ENCODE measurements around the gene FGF22.
"Not testable (repeated sequence)": the region's sequence is repeated elsewhere in the genome, so short reads cannot be mapped to it uniquely, and the experiment has no call there.

The FGF22 gene

GRCh38 chr19:622666-623065 is 17.0 kb upstream of the FGF22 start:
- DNase-seq (ENCODE audit: low read depth), result no peak

GRCh38 chr19:623175-623916 is 16.3 kb upstream of the FGF22 start:
- no peak for DNase-seq (ENCODE audit: low read depth)

- DNase-seq (ENCODE audit: low read depth), result peak; percentile 42
Observed at GRCh38 chr19:623974-624373, 15.7 kb upstream of the FGF22 start.

- DNase-seq (ENCODE audit: low read depth), result no peak
Observed at GRCh38 chr19:624433-625109, 15.1 kb upstream of the FGF22 start.

GRCh38 chr19:625257-625656 is 14.4 kb upstream of the FGF22 start:
- no peak for DNase-seq (ENCODE audit: low read depth)

- not testable (repeated sequence) for DNase-seq (ENCODE audit: low read depth)
Observed at GRCh38 chr19:626566-626965, 13.1 kb upstream of the FGF22 start.

- DNase-seq (ENCODE audit: low read depth), result no peak
Observed at GRCh38 chr19:628168-628567, 11.5 kb upstream of the FGF22 start.

GRCh38 chr19:629515-629914 is 10.2 kb upstream of the FGF22 start:
- not testable (repeated sequence) for DNase-seq (ENCODE audit: low read depth)

- no peak for DNase-seq (ENCODE audit: low read depth)
Observed at GRCh38 chr19:629961-630714, 9.5 kb upstream of the FGF22 start.

- peak; percentile 47 for DNase-seq (ENCODE audit: low read depth)
Observed at GRCh38 chr19:632579-633067, 7.1 kb upstream of the FGF22 start.

- peak; percentile 96 for DNase-seq (ENCODE audit: low read depth)
Observed at GRCh38 chr19:633068-633785, 6.5 kb upstream of the FGF22 start, which contains the start of gene POLRMT. TSS of gene POLRMT (minus strand) at chr19:633537. CDS start at chr19:633512, 25 bp downstream.

- no peak for DNase-seq (ENCODE audit: low read depth)
Observed at GRCh38 chr19:633786-634639, 5.7 kb upstream of the FGF22 start.

GRCh38 chr19:634975-635652 is 4.6 kb upstream of the FGF22 start:
- no peak for DNase-seq (ENCODE audit: low read depth)

- no peak for DNase-seq (ENCODE audit: low read depth)
Observed at GRCh38 chr19:638906-639252, 800 bp upstream of the FGF22 start.

- DNase-seq (ENCODE audit: low read depth), result no peak
Observed at GRCh38 chr19:640161-640558, 481 bp downstream of the FGF22 start.

GRCh38 chr19:640606-641189 is 1.0 kb downstream of the FGF22 start:
- no peak for DNase-seq (ENCODE audit: low read depth)

GRCh38 chr19:641702-642101 is 2.0 kb downstream of the FGF22 start:
- no peak for DNase-seq (ENCODE audit: low read depth)

GRCh38 chr19:642767-643727 is 3.4 kb downstream of the FGF22 start:
- no peak for DNase-seq (ENCODE audit: low read depth)

- DNase-seq (ENCODE audit: low read depth), result no peak
Observed at GRCh38 chr19:643736-644135, 4.1 kb downstream of the FGF22 start.
